Measurements from ENCODE around the gene TTLL11.

GRCh38 chr9:121943463-121943862 is 149.6 kb downstream of the TTLL11 start:
- TF ChIP-seq, protein P1, sequence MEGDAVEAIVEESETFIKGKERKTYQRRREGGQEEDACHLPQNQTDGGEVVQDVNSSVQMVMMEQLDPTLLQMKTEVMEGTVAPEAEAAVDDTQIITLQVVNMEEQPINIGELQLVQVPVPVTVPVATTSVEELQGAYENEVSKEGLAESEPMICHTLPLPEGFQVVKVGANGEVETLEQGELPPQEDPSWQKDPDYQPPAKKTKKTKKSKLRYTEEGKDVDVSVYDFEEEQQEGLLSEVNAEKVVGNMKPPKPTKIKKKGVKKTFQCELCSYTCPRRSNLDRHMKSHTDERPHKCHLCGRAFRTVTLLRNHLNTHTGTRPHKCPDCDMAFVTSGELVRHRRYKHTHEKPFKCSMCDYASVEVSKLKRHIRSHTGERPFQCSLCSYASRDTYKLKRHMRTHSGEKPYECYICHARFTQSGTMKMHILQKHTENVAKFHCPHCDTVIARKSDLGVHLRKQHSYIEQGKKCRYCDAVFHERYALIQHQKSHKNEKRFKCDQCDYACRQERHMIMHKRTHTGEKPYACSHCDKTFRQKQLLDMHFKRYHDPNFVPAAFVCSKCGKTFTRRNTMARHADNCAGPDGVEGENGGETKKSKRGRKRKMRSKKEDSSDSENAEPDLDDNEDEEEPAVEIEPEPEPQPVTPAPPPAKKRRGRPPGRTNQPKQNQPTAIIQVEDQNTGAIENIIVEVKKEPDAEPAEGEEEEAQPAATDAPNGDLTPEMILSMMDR (conservative IDR thresholded peaks at IDR 0.05; ENCODE audit: low read length) = no peak
- TF ChIP-seq EZH2phosphoT487 (IDR thresholded peaks at IDR 0.05; ENCODE audit: borderline replicate concordance) = no peak

Data from Loucy (cell line).